WERI-Rb-1 (cell line): Measurements from ENCODE around the gene VCL.
"Not testable (repeated sequence)": the region's sequence is repeated elsewhere in the genome, so short reads cannot be mapped to it uniquely, and the experiment has no call there.

Experiments used
- DNase-seq: peaks from one replicate; pipeline ENCODE4 v3.0.0-alpha.2; 2020
- H3K27ac ChIP-seq: fragments of 250-450 bp; sonication (Bioruptor Pico); 2 replicates; pipeline ENCODE4 v1.5.1; 2020; ENCODE audit warnings: mild to moderate bottlenecking, moderate library complexity
- H3K27me3 ChIP-seq: fragments of 250-450 bp; sonication (Bioruptor Pico); 2 replicates; pipeline ENCODE4 v1.5.1; 2021; ENCODE audit warnings: mild to moderate bottlenecking, low read depth, moderate library complexity; ENCODE audit not compliant: insufficient read depth, severe bottlenecking
- H3K36me3 ChIP-seq: fragments of 250-450 bp; sonication (Bioruptor Pico); 2 replicates; pipeline ENCODE4 v1.5.1; 2020; ENCODE audit warnings: mild to moderate bottlenecking, moderate library complexity
- H3K4me3 ChIP-seq: 2 replicates; pipeline ENCODE4 v1.5.1; 2011; ENCODE audit warnings: low read depth, mild to moderate bottlenecking, control low read depth, low read length
- H3K9me3 ChIP-seq: fragments of 250-450 bp; sonication (Bioruptor Pico); 2 replicates; pipeline ENCODE4 v1.5.1; 2021; ENCODE audit warnings: mild to moderate bottlenecking, moderate library complexity; ENCODE audit not compliant: severe bottlenecking
- TF ChIP-seq, protein P1 (sequence below): IDR thresholded peaks from 2 replicates; pipeline ENCODE4 v1.5.1; 2011; ENCODE audit warnings: low read depth, mild to moderate bottlenecking, control low read depth, inconsistent platforms, low read length

VCL gene

GRCh38 chr10:73955719-73956118 is 42.2 kb upstream of the VCL start:
- Histone ChIP-seq H3K36me3 (no peaks in the 10 kb centered on the region), H3K4me3 (no peak overlapping the region), H3K27ac (no peak overlapping the region), H3K9me3 (no peaks in the 10 kb centered on the region), H3K27me3 (no peaks in the 10 kb centered on the region)
- TF ChIP-seq, protein P1, sequence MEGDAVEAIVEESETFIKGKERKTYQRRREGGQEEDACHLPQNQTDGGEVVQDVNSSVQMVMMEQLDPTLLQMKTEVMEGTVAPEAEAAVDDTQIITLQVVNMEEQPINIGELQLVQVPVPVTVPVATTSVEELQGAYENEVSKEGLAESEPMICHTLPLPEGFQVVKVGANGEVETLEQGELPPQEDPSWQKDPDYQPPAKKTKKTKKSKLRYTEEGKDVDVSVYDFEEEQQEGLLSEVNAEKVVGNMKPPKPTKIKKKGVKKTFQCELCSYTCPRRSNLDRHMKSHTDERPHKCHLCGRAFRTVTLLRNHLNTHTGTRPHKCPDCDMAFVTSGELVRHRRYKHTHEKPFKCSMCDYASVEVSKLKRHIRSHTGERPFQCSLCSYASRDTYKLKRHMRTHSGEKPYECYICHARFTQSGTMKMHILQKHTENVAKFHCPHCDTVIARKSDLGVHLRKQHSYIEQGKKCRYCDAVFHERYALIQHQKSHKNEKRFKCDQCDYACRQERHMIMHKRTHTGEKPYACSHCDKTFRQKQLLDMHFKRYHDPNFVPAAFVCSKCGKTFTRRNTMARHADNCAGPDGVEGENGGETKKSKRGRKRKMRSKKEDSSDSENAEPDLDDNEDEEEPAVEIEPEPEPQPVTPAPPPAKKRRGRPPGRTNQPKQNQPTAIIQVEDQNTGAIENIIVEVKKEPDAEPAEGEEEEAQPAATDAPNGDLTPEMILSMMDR: no peak
- no peak for DNase-seq

DNA sequence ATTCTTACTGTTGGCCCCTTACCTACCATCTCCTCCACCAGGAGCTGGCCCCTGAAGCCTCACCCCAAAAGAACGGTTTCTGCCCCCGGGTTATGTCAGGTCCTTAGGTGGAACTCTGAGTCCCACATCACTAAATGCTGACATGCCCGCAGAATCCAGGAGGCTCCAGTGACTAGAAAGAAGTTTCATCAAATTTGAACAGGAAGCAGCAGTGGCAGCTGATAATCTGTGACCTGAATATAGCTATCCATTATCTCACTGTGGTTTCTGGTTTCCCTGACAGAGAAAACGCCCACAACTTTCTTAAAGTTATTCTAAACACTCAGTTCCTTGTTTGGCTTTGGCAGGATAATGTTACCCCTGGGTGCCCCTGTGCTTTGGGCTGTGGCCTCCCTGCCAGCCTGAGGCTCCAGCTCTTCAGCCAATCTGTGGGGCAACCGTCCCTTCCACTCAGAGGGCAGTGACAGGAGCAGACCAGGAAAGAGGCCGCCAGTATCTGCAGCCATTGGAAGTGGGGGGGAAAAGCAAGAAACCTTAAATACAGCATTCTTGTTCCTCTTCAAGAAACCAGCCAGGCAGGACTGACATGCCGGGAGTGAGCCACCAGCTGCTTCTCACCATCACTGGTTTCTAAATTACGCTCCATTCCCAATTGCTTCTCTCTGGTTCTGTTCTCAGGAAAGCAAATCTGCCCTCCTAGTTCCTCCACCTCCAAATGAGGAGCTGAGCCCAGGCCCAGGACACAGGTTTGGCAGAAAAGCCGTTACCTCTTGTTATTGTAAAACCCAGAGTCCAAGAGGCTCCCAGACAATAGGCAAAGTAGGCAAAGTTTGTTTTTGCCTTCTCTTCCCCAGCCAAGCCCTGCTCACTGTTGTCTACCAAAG is 41.2 kb upstream of the VCL start:
- no peaks in the 10 kb centered on the region for H3K27me3 ChIP-seq
- no peaks in the 10 kb centered on the region for H3K9me3 ChIP-seq
- DNase-seq: no peak
- H3K4me3 ChIP-seq: no peak overlapping the region
- TF ChIP-seq, protein P1: no peak
- H3K36me3 ChIP-seq: no peaks in the 10 kb centered on the region
- H3K27ac ChIP-seq: no peak overlapping the region

DNA sequence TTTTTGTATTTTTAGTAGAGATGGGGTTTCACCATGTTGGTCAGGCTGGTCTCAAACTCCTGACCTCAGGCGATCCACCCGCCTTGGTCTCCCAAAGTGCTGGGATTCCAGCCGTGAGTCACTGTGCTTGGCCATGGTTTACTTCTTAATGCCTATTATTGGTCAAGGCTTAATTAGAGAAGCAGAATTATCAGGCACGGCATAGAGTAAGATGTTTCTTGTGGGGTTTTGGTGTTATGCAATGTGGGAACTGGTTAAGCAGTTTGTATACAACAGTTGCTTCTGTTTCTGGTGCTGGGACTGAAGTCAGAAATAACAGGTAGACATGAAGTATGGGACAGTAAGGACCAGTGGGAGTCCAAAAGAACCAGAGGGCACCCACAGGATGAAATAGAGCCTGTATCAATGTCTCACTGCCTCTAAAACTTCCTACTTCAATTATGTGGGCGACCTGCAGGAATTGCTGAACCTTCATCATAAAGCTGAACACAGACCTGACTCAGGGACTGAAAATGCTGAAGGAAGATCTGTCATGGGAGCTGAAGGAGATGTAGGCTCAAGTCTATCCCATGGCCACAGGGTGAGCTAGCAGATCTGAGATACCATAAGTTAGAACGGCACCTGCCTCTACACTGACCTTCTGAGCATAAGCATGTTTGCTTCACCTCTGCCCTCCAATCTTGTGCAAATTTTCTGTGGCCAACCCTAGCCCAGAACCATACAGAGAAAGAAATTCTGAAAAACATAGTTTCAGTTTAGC is 38.3 kb upstream of the VCL start:
- Histone ChIP-seq H3K4me3 (no peak overlapping the region), H3K27me3 (no peaks in the 10 kb centered on the region), H3K9me3 (no peaks in the 10 kb centered on the region), H3K27ac (no peak overlapping the region), H3K36me3 (no peaks in the 10 kb centered on the region)
- DNase-seq: no peak
- TF ChIP-seq, protein P1: no peak

DNA sequence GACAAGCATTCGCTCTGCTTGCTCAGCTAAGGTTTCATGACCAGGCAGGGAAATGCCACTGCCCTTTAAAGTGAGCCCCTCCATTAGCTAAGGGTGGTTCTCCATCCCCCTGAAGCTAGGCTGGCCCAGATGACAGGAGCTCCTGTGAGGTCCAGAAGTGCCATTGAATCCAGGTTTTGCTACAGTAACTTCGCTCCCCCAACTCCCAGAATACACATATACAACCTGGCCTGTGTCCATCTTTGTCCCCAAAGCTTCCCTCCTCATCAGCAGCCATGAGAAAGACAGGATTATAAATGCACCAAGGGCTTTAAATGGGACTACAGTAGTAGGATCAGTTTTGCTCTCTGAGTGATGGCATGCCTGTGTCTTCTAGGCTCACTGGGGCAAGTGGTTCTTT is 35.5 kb upstream of the VCL start:
- Histone ChIP-seq H3K36me3 (no peaks in the 10 kb centered on the region), H3K9me3 (no peaks in the 10 kb centered on the region), H3K27me3 (no peaks in the 10 kb centered on the region), H3K27ac (no peak overlapping the region), H3K4me3 (no peak overlapping the region)
- TF ChIP-seq, protein P1: no peak
- DNase-seq: no peak

GRCh38 chr10:73963533-73963932 is 34.4 kb upstream of the VCL start:
- H3K36me3 ChIP-seq, DNase-seq, H3K27ac ChIP-seq, H3K4me3 ChIP-seq, H3K27me3 ChIP-seq, H3K9me3 ChIP-seq: not testable (repeated sequence)

GRCh38 chr10:73964743-73965142 is 33.2 kb upstream of the VCL start:
- no peaks in the 10 kb centered on the region for H3K36me3 ChIP-seq
- no peak overlapping the region for H3K4me3 ChIP-seq
- no peak for DNase-seq
- TF ChIP-seq, protein P1: no peak
- no peaks in the 10 kb centered on the region for H3K27me3 ChIP-seq
- H3K9me3 ChIP-seq: no peaks in the 10 kb centered on the region
- no peak overlapping the region for H3K27ac ChIP-seq

DNA sequence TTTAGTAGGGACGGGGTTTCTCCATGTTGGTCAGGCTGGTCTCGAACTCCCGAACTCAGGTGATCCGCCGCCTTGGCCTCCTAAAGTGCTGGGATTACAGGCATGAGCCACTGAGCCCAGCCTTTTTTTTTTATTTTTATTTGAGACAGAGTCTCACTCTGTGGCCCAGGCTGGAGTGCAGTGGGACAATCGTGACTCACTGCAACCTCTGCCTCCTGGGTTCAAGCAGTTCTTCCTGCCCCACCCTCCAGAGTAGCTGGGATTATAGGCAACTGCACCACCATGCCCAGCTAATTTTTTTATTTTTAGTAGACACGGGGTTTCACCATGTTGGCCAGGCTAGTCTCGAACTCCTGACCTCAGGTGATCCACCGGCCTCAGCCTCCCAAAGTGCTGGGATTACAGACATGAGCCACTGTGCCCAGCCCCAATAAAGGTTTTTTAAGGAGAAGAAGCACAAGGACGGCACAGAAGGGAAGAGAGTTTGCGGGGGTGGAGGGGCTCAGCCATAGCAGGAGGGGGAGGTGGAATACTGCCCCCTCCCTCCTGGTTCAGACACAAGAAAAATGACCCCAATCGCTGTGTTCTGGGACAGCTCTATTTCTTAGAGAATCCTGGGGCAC is 32.5 kb upstream of the VCL start:
- not testable (repeated sequence) for DNase-seq, H3K27me3 ChIP-seq, H3K9me3 ChIP-seq, H3K36me3 ChIP-seq, H3K4me3 ChIP-seq, H3K27ac ChIP-seq
